K562 (cell line): ENCODE results near the gene ANO2. TPM values are rescaled to one million over a fixed set of nuclear protein-coding genes. Genes with fewer than 3 reads are reported as not detected.

ENCODE experiments used
- ATAC-seq: fragments of 200-7000 bp; cut with Tn5 transposase; 3 replicates; pipeline ENCODE4 v1.9.1; 2020; ENCODE audit warnings: moderate library complexity
- BruUV-seq: library from RNA; stranded (reverse); fragments of 400-500 nt; replicated peaks from 2 replicates; lab custom pipeline; 2021; lab: Mats Ljungman, UMichigan
- CTCF ChIA-PET: fragments of 300-600 bp; formaldehyde crosslinking; extraction: SDS; loops from one replicate; lab custom pipeline; 2021; ENCODE audit warnings: low intra/inter-chr PET ratio; lab: Yijun Ruan, JAX
- POLR2A ChIA-PET: fragments of 300-600, 350-650 bp; sonication (Branson Sonifier 250); formaldehyde crosslinking; extraction: SDS; loops from one replicate; lab custom pipeline; 2021; ENCODE audit warnings: antibody characterized with exemption, inconsistent platforms; lab: Yijun Ruan, JAX
- DNase-seq, 4 experiments: peaks; one replicate each; pipeline versions ENCODE4 v3.0.0 to v3.0.0-alpha.2; 2011 to 2018; ENCODE audit warnings: low spot score in 3 of 4, mixed read lengths in 3 of 4; ENCODE audit errors: extremely low read depth in 1 of 4
- FAIRE-seq: peaks from 2 replicates; lab custom pipeline; 2011; peaks lifted over from hg19 to GRCh38; lab: Jason Lieb, UNC
- H2AFZ ChIP-seq: 2 replicates; pipeline ENCODE4 v1.6.0; 2011; ENCODE audit warnings: low read depth, low read length, control low read depth, inconsistent platforms
- H3K27ac ChIP-seq: fragments of 200-600 bp; 3 replicates; pipeline ENCODE4 v1.8.0; 2011; ENCODE audit warnings: low read depth, mild to moderate bottlenecking, control low read depth, inconsistent platforms, low read length, moderate library complexity, mixed read lengths; ENCODE audit errors: extremely low read depth
- H3K27me3 ChIP-seq, 2 experiments: fragments of 300-600 bp in 1 of 2; 2 replicates in 1 of 2; 3 replicates in 1 of 2; pipeline versions ENCODE4 v1.6.0 to v1.8.0; 2011; ENCODE audit warnings: inconsistent platforms in 2 of 2, low read length in 2 of 2, mild to moderate bottlenecking in 1 of 2, mixed read lengths in 1 of 2, moderate library complexity in 1 of 2; ENCODE audit not compliant: control insufficient read depth in 2 of 2, insufficient read depth in 2 of 2
- H3K36me3 ChIP-seq: fragments of 300-600 bp; 3 replicates; pipeline ENCODE4 v1.8.0; 2011; ENCODE audit warnings: mild to moderate bottlenecking, low read length, inconsistent platforms; ENCODE audit not compliant: control insufficient read depth, insufficient read depth
- H3K4me1 ChIP-seq, 2 experiments: fragments of 200-600 bp in 1 of 2; replicated peaks in 1 of 2; 2 replicates in 1 of 2; 3 replicates in 1 of 2; pipeline versions ENCODE4 v1.5.1 to v1.8.0; 2011; ENCODE audit warnings: inconsistent platforms in 2 of 2, low read length in 2 of 2, mild to moderate bottlenecking in 1 of 2, mixed read lengths in 1 of 2, moderate library complexity in 1 of 2; ENCODE audit not compliant: control insufficient read depth in 2 of 2, insufficient read depth in 2 of 2
- H3K4me2 ChIP-seq: 2 replicates; pipeline ENCODE4 v1.6.1; 2011; ENCODE audit warnings: low read length, control low read depth, inconsistent platforms, mixed read lengths; ENCODE audit not compliant: insufficient read depth
- H3K4me3 ChIP-seq: fragments of 200-600 bp; sonication (generic), shearing (Covaris generic); 2 replicates; pipeline ENCODE4 v1.5.1; 2016; ENCODE audit warnings: control low read depth, inconsistent platforms
- H3K79me2 ChIP-seq: fragments of 200-600 bp; 3 replicates; pipeline ENCODE4 v1.8.0; 2011; ENCODE audit warnings: low read length, inconsistent platforms; ENCODE audit not compliant: control insufficient read depth, insufficient read depth
- H3K9ac ChIP-seq, 2 experiments: 2 replicates each; pipeline versions ENCODE4 v1.6.0 to v1.6.1; 2011; ENCODE audit warnings: low read depth in 2 of 2, low read length in 2 of 2, control low read depth in 1 of 2, inconsistent platforms in 1 of 2, mild to moderate bottlenecking in 1 of 2, mixed read lengths in 1 of 2; ENCODE audit not compliant: insufficient read depth in 1 of 2
- H3K9me1 ChIP-seq: one replicate; pipeline ENCODE4 v1.6.0; 2011; ENCODE audit warnings: inconsistent platforms, mild to moderate bottlenecking, low read length, moderate library complexity; ENCODE audit not compliant: control insufficient read depth, insufficient read depth
- H3K9me3 ChIP-seq: replicated peaks from 2 replicates; pipeline ENCODE4 v1.5.1; 2011; ENCODE audit warnings: low read depth, low read length, inconsistent platforms; ENCODE audit not compliant: control insufficient read depth, insufficient read depth
- H4K20me1 ChIP-seq: replicated peaks from 2 replicates; pipeline ENCODE4 v1.6.1; 2011; ENCODE audit warnings: low read length, inconsistent platforms, mixed read lengths; ENCODE audit not compliant: control insufficient read depth, insufficient read depth
- BHLHE40 ChIP-seq: IDR thresholded peaks from 2 replicates; pipeline ENCODE4 v1.6.1; 2011; ENCODE audit warnings: low read length, improper control_type of control experiment
- DMBX1 ChIP-seq: fragments of 250-450 bp; sonication (Bioruptor Pico); IDR thresholded peaks from 2 replicates; pipeline ENCODE4 v1.8.0; 2022; ENCODE audit warnings: inconsistent platforms, mild to moderate bottlenecking, moderate library complexity, borderline replicate concordance
- ETV1 ChIP-seq: fragments of 450-650 bp; conservative IDR thresholded peaks from 2 replicates; pipeline ENCODE4 v1.6.1; 2016; ENCODE audit warnings: missing genetic modification characterization, control low read depth, low read depth, missing compliant biosample characterization
- JUNB ChIP-seq: fragments of 450-650 bp; formaldehyde crosslinking; conservative IDR thresholded peaks from 2 replicates; pipeline ENCODE4 v1.4.0; 2020; ENCODE audit warnings: mild to moderate bottlenecking
- PKNOX1 ChIP-seq: fragments of 450-650 bp; IDR thresholded peaks from 2 replicates; pipeline ENCODE4 v1.6.1; 2016
- ZNF12 ChIP-seq: sonication (generic); formaldehyde crosslinking; IDR thresholded peaks from 2 replicates; pipeline ENCODE4 v1.4.0; 2020; ENCODE audit warnings: mild to moderate bottlenecking, missing genetic modification reagents
- ZNF24 ChIP-seq: fragments of 450-650 bp; IDR thresholded peaks from 2 replicates; pipeline ENCODE4 v1.6.1; 2016
- ZNF384 ChIP-seq: IDR thresholded peaks from 2 replicates; pipeline ENCODE4 v1.6.1; 2012; ENCODE audit warnings: low read depth, low read length, improper control_type of control experiment
- WGBS: fragments of 100-300 bp; shearing (Covaris generic); methylation state at CpG from one replicate; pipeline ENCODE4 v1.1.6; 2016; ENCODE audit warnings: low coverage, mixed read lengths; ENCODE audit not compliant: insufficient coverage; ENCODE audit errors: missing lambda C conversion rate; 5-methylcytosine and 5-hydroxymethylcytosine counted together
- in situ Hi-C: fragments of 300-500 bp; cut with MboI; formaldehyde crosslinking; loops from 4 replicates; pipeline ENCODE4 v1.15.0; 2018; ENCODE audit warnings: inconsistent platforms, mixed read lengths
- intact Hi-C: fragments of 100-400 bp; cut with micrococcal nuclease; formaldehyde crosslinking; loops from 2 replicates; pipeline ENCODE4 v1.14.2; 2022
- polyA plus RNA-seq, 8 experiments: library from polyadenylated mRNA; depleted of rRNA in 4 of 8; stranded (reverse) in 5 of 8; unstranded in 3 of 8; fragments of >200 nt; fragmentation: Nextera tagmentation in 2 of 8; fragmentation: Illumina TruSeq in 1 of 8; extraction: Ambion mirVana in 2 of 8; extraction: Trizol in 1 of 8; gene quantifications; 2 replicates each; pipeline versions ENCODE4 v1.2.1 to v1.2.3, GENCODE V29; 2011 to 2014; ENCODE audit warnings: inconsistent platforms in 1 of 8, missing spikeins in 1 of 8
- total RNA-seq, 7 experiments: library from RNA; depleted of rRNA in 6 of 7; stranded (reverse); fragments of >200 nt in 6 of 7; fragmentation: Illumina TruSeq in 2 of 7; extraction: Trizol in 2 of 7; gene quantifications; 2 replicates each; pipeline versions ENCODE4 v1.2.1 to v1.2.3, GENCODE V29; 2011 to 2021; ENCODE audit warnings: low replicate concordance in 1 of 7

ANO2 gene
- total and polyA plus RNA-seq, 9 of the 15 experiments (the other 6 are each of a cell fraction or from before 2014, with no cell fraction given) = 0.64 TPM; not detected in 8

- peaks cover 0 to 7% of the 10 kb centered on the region in 2 experiments; a peak in 3 of 5 replicates for H3K4me1 ChIP-seq
- H3K27ac ChIP-seq = no peak overlapping the region
- peak overlapping the region; percentile 40; the same call in 1 of the 2 replicates for H2AFZ ChIP-seq
- no peak for TF ChIP-seq BHLHE40
- 0 out of 2 replicates have a peak, but pooled peaks have one; percentile 1 for TF ChIP-seq ZNF24
- no peak for TF ChIP-seq ZNF12 (CRISPR knock-in tag)
- peak; percentile 38; the same call in 1 of the 2 replicates for TF ChIP-seq ETV1 (tag)
- TF ChIP-seq ZNF384 = no peak
- peak; percentile 46 for TF ChIP-seq PKNOX1
- TF ChIP-seq DMBX1 = no peak
- TF ChIP-seq JUNB (CRISPR knock-in tag) = no peak
- TF ChIP-seq, all 486 proteins: peak for 3
- ChIA-PET CTCF (no interaction called here), POLR2A (no interaction called here)
- Histone ChIP-seq H3K9ac (no peak overlapping the region), H3K4me3 (no peak overlapping the region), H3K9me1 (no peaks in the 10 kb centered on the region), H3K36me3 (no peaks in the 10 kb centered on the region), H3K4me2 (no peak overlapping the region), H3K27me3 (peaks cover 0 to 14% of the 10 kb centered on the region in 2 experiments; a peak in 2 of 5 replicates), H3K79me2 (no peaks in the 10 kb centered on the region), H3K9me3 (no peaks in the 10 kb centered on the region), H4K20me1 (no peaks in the 10 kb centered on the region)
- DNase-seq (peak in 3 of 4 experiments; percentile 6 to 10 (median 7)), ATAC-seq (no peak), FAIRE-seq (no peak)
- intact Hi-C loops = no loop called here
- BruUV-seq = no TSS peak
- 10% methylated on average over 9 of the region's 9 CpGs for WGBS
- in situ Hi-C loops = no loop called here
These were observed 323.7 kb downstream of the ANO2 start for GRCh38 chr12:5621329-5621728.
